SK-N-SH (cell line): ENCODE measurements around the gene ANKEF1. TPM values are rescaled to one million over a fixed set of nuclear protein-coding genes. Genes with fewer than 3 reads are reported as not detected.

Experiments
- CTCF ChIA-PET: fragments of 300-600, 350-600 bp; formaldehyde crosslinking; extraction: SDS; loops from one replicate; lab custom pipeline; 2021; lab: Yijun Ruan, JAX
- POLR2A ChIA-PET: fragments of 350-600 bp; sonication (Branson Sonifier 250); formaldehyde crosslinking; extraction: SDS; loops from one replicate; lab custom pipeline; 2020; ENCODE audit warnings: antibody characterized with exemption, inconsistent platforms; lab: Yijun Ruan, JAX
- DNase-seq: peaks from one replicate; pipeline ENCODE4 v3.0.0; 2012
- H2AFZ ChIP-seq: fragments of 200-600 bp; sonication (generic); 2 replicates; pipeline ENCODE4 v1.8.1; 2016; ENCODE audit warnings: antibody characterized with exemption, mild to moderate bottlenecking, low read depth
- H3F3A ChIP-seq: fragments of 200-600 bp; sonication (generic); replicated peaks from 2 replicates; pipeline ENCODE3; 2016; ENCODE audit warnings: antibody characterized with exemption, mild to moderate bottlenecking; ENCODE audit not compliant: insufficient read depth
- H3K27ac ChIP-seq, 2 experiments: fragments of 200-500 bp in 1 of 2; fragments of 200-600 bp in 1 of 2; sonication (Bioruptor generic) in 1 of 2; sonication (generic), shearing (Covaris generic) in 1 of 2; 2 replicates each; pipeline versions ENCODE4 v1.5.1 to v1.6.1; 2014 to 2016; ENCODE audit warnings: low read depth in 2 of 2, inconsistent platforms in 1 of 2, low read length in 1 of 2, mild to moderate bottlenecking in 1 of 2, mixed read lengths in 1 of 2
- H3K27me3 ChIP-seq: fragments of 200-600 bp; sonication (generic), shearing (Covaris generic); 2 replicates; pipeline ENCODE4 v1.6.1; 2016; ENCODE audit warnings: mixed run types; ENCODE audit not compliant: insufficient read depth
- H3K36me3 ChIP-seq, 2 experiments: fragments of 200-500 bp in 1 of 2; fragments of 200-600 bp in 1 of 2; sonication (Bioruptor generic) in 1 of 2; sonication (generic) in 1 of 2; replicated peaks in 1 of 2; 2 replicates each; pipeline versions ENCODE3 to v1.5.1; 2014 to 2016; ENCODE audit warnings: low read length in 1 of 2, mild to moderate bottlenecking in 1 of 2; ENCODE audit not compliant: insufficient read depth in 2 of 2, control insufficient read depth in 1 of 2
- H3K4me1 ChIP-seq, 2 experiments: fragments of 200-500 bp in 1 of 2; fragments of 200-600 bp in 1 of 2; sonication (Bioruptor generic) in 1 of 2; sonication (generic), shearing (Covaris generic) in 1 of 2; 2 replicates each; pipeline versions ENCODE4 v1.5.1 to v1.6.1; 2014 to 2016; ENCODE audit warnings: low read depth in 1 of 2, low read length in 1 of 2, mixed run types in 1 of 2; ENCODE audit not compliant: insufficient read depth in 2 of 2, control insufficient read depth in 1 of 2
- H3K4me2 ChIP-seq: fragments of 200-600 bp; sonication (generic), shearing (Covaris generic); 2 replicates; pipeline ENCODE4 v1.6.1; 2017; ENCODE audit warnings: mixed run types
- H3K4me3 ChIP-seq, 2 experiments: fragments of 200-500 bp in 1 of 2; fragments of 200-600 bp in 1 of 2; sonication (Bioruptor generic) in 1 of 2; sonication (generic), shearing (Covaris generic) in 1 of 2; 2 replicates each; pipeline versions ENCODE4 v1.5.1 to v1.8.1; 2014 to 2016; ENCODE audit warnings: low read depth in 2 of 2, inconsistent platforms in 1 of 2, low read length in 1 of 2, mild to moderate bottlenecking in 1 of 2, mixed read lengths in 1 of 2, moderate library complexity in 1 of 2
- H3K79me2 ChIP-seq: fragments of 200-600 bp; sonication (generic); 2 replicates; pipeline ENCODE4 v1.8.1; 2017; ENCODE audit warnings: mild to moderate bottlenecking; ENCODE audit not compliant: insufficient read depth
- H3K9ac ChIP-seq: fragments of 200-600 bp; sonication (generic); 2 replicates; pipeline ENCODE4 v1.6.1; 2017; ENCODE audit warnings: mixed run types
- H3K9me2 ChIP-seq: fragments of 200-600 bp; sonication (generic); 2 replicates; pipeline ENCODE4 v1.6.1; 2017; ENCODE audit warnings: mixed run types
- H3K9me3 ChIP-seq: fragments of 200-600 bp; sonication (generic); 2 replicates; pipeline ENCODE4 v1.6.1; 2017; ENCODE audit warnings: mixed run types, mild to moderate bottlenecking, moderate library complexity
- H4K20me1 ChIP-seq: fragments of 200-600 bp; sonication (generic); 2 replicates; pipeline ENCODE4 v1.6.1; 2017; ENCODE audit warnings: mild to moderate bottlenecking, mixed run types; ENCODE audit not compliant: insufficient read depth
- CHD2 ChIP-seq: fragments of 150-350 bp; IDR thresholded peaks from 2 replicates; pipeline ENCODE4 v1.6.1; 2018; ENCODE audit warnings: low read length; ENCODE audit not compliant: partially characterized antibody
- ELF1 ChIP-seq: IDR thresholded peaks from 2 replicates; pipeline ENCODE4 v1.4.0; 2012
- FOSL2 ChIP-seq: IDR thresholded peaks from 2 replicates; pipeline ENCODE4 v1.4.0; 2012; ENCODE audit warnings: low read depth, mild to moderate bottlenecking, moderate library complexity, borderline replicate concordance
- FOXJ3 ChIP-seq: sonication (generic); formaldehyde crosslinking; IDR thresholded peaks from 2 replicates; pipeline ENCODE4 v1.5.1; 2020; ENCODE audit warnings: mild to moderate bottlenecking, missing genetic modification reagents
- GABPA ChIP-seq: IDR thresholded peaks from 2 replicates; pipeline ENCODE4 v1.4.0; 2012; ENCODE audit warnings: low read depth, mild to moderate bottlenecking
- GATA2 ChIP-seq: sonication (generic); formaldehyde crosslinking; IDR thresholded peaks from 2 replicates; pipeline ENCODE4 v1.5.0; 2020; ENCODE audit warnings: mild to moderate bottlenecking, missing genetic modification reagents
- JUND ChIP-seq: IDR thresholded peaks from 2 replicates; pipeline ENCODE4 v1.4.0; 2012
- MXI1 ChIP-seq: IDR thresholded peaks from 2 replicates; pipeline ENCODE4 v1.6.1; 2012; ENCODE audit warnings: mild to moderate bottlenecking, low read depth, low read length, improper control_type of control experiment
- NFIC ChIP-seq: IDR thresholded peaks from 2 replicates; pipeline ENCODE4 v1.4.0; 2012; ENCODE audit warnings: borderline replicate concordance
- NRF1 ChIP-seq: IDR thresholded peaks from 2 replicates; pipeline ENCODE4 v1.6.1; 2012; ENCODE audit warnings: low read depth, mild to moderate bottlenecking, low read length
- POLR2AphosphoS5 ChIP-seq: IDR thresholded peaks from 2 replicates; pipeline ENCODE4 v1.6.1; 2012; ENCODE audit warnings: low read depth, low read length
- RAD21 ChIP-seq: IDR thresholded peaks from 2 replicates; pipeline ENCODE4 v1.6.1; 2012; ENCODE audit warnings: mild to moderate bottlenecking, low read length
- RCOR1 ChIP-seq: fragments of 150-350 bp; IDR thresholded peaks from 2 replicates; pipeline ENCODE4 v1.6.1; 2017; ENCODE audit warnings: antibody characterized with exemption, low read length
- RFX5 ChIP-seq: IDR thresholded peaks from 2 replicates; pipeline ENCODE4 v1.6.1; 2012; ENCODE audit warnings: mild to moderate bottlenecking, improper control_type of control experiment, low read length
- RXRA ChIP-seq: IDR thresholded peaks from 2 replicates; pipeline ENCODE4 v1.4.0; 2012; ENCODE audit warnings: low read depth, mild to moderate bottlenecking, borderline replicate concordance
- SIN3A ChIP-seq: IDR thresholded peaks from 2 replicates; pipeline ENCODE4 v1.6.1; 2012; ENCODE audit warnings: low read depth, mild to moderate bottlenecking, low read length, moderate library complexity, borderline replicate concordance
- SMC3 ChIP-seq: IDR thresholded peaks from 2 replicates; pipeline ENCODE4 v1.6.1; 2012; ENCODE audit warnings: low read depth, low read length, improper control_type of control experiment
- TAF1 ChIP-seq: IDR thresholded peaks from 2 replicates; pipeline ENCODE4 v1.6.1; 2012; ENCODE audit warnings: low read depth, mild to moderate bottlenecking, low read length, moderate library complexity, borderline replicate concordance
- TCF12 ChIP-seq: IDR thresholded peaks from 2 replicates; pipeline ENCODE4 v1.4.0; 2012
- WGBS: methylation state at CpG from one replicate; pipeline ENCODE4 v1.1.6; 2017; ENCODE audit warnings: low lambda C conversion rate; 5-methylcytosine and 5-hydroxymethylcytosine counted together
- polyA plus RNA-seq, 3 experiments: library from polyadenylated mRNA; depleted of rRNA; stranded (reverse); fragments of >200 nt; gene quantifications; 2 replicates each; pipeline ENCODE4 v1.2.3, GENCODE V29; 2012
- TF ChIP-seq, protein P1 (sequence below): fragments of 150-350 bp; IDR thresholded peaks from 2 replicates; pipeline ENCODE4 v1.6.1; 2017; ENCODE audit warnings: antibody characterized with exemption, low read length, low read depth, borderline replicate concordance
- TF ChIP-seq, protein P2 (sequence below): IDR thresholded peaks from 2 replicates; pipeline ENCODE4 v1.4.0; 2012; ENCODE audit warnings: low read depth, borderline replicate concordance
- TF ChIP-seq, protein P3 (sequence below): IDR thresholded peaks from 2 replicates; pipeline ENCODE4; 2012
- TF ChIP-seq, protein P4 (sequence below): IDR thresholded peaks from 2 replicates; pipeline ENCODE4 v1.4.0; 2012; ENCODE audit warnings: low read depth

The ANKEF1 gene
- polyA plus RNA-seq, 1 of the 3 experiments (the other 2 are of a cell fraction): 2.3 TPM

DNA sequence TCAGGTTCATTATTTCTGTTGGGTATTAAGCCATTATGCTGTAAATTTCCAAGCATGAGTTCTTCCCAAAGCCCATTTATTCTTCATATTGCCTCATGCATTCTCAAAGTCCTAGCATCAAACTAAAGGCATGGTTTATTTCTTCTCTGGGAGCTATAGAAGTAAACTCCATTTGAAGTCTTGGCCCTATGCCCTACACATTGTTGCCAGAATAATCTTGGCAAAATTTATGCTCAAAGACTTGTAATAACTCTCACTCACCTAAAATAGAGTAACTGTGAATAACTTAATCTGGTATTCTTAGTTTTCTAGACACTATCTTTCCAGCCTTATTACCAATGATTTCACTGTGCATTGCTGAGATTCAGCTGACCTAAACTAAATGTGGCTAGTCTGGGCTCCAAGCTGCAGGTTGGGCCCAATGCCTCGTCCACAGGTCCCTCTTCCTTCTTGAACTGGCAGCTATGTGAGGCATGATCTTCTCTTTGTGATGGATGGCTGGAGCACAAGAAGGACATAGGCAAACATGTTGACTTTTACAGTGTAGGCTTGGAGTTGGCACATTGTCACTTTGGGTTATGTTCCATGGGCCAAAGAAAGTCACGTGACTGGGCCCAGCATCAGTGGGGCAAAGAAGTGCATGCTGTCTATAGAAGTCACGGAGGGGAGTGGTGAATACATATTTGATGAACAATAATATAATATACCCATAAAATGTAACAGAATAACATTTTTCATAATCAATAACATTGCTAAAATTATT, 39.1 kb upstream of the ANKEF1 start:
- no peak overlapping the region for H3K9ac ChIP-seq
- no peak overlapping the region for H3K4me2 ChIP-seq
- H3K4me3 ChIP-seq: no peak overlapping the region
- no peaks in the 10 kb centered on the region for H3K9me3 ChIP-seq
- DNase-seq: no peak
- TF ChIP-seq GABPA (no peak), POLR2AphosphoS5 (no peak), TAF1 (no peak), FOSL2 (no peak), SIN3A (no peak), FOXJ3 (CRISPR knock-in tag) (no peak), NFIC (no peak), TCF12 (no peak), RFX5 (no peak), CHD2 (no peak), RCOR1 (no peak), MXI1 (no peak), SMC3 (no peak)
- TF ChIP-seq, protein P1, sequence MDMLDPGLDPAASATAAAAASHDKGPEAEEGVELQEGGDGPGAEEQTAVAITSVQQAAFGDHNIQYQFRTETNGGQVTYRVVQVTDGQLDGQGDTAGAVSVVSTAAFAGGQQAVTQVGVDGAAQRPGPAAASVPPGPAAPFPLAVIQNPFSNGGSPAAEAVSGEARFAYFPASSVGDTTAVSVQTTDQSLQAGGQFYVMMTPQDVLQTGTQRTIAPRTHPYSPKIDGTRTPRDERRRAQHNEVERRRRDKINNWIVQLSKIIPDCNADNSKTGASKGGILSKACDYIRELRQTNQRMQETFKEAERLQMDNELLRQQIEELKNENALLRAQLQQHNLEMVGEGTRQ: no peak
- TF ChIP-seq, protein P2, sequence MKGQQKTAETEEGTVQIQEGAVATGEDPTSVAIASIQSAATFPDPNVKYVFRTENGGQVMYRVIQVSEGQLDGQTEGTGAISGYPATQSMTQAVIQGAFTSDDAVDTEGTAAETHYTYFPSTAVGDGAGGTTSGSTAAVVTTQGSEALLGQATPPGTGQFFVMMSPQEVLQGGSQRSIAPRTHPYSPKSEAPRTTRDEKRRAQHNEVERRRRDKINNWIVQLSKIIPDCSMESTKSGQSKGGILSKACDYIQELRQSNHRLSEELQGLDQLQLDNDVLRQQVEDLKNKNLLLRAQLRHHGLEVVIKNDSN: no peak
- TF ChIP-seq, protein P3, sequence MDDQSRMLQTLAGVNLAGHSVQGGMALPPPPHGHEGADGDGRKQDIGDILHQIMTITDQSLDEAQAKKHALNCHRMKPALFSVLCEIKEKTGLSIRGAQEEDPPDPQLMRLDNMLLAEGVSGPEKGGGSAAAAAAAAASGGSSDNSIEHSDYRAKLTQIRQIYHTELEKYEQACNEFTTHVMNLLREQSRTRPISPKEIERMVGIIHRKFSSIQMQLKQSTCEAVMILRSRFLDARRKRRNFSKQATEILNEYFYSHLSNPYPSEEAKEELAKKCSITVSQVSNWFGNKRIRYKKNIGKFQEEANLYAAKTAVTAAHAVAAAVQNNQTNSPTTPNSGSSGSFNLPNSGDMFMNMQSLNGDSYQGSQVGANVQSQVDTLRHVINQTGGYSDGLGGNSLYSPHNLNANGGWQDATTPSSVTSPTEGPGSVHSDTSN: no peak
- TF ChIP-seq, all 33 proteins: peak for 0
- no peaks in the 10 kb centered on the region for H3F3A ChIP-seq
- CTCF ChIA-PET: no interaction called here
- no peaks in the 10 kb centered on the region for H4K20me1 ChIP-seq
- POLR2A ChIA-PET: no interaction called here
- no peaks in the 10 kb centered on the region for H3K9me2 ChIP-seq
- H3K27ac ChIP-seq: no peak overlapping the region
- no peaks in the 10 kb centered on the region for H3K79me2 ChIP-seq
- H3K36me3 ChIP-seq: no peaks in the 10 kb centered on the region
- 51% methylated on average over 3 of the region's 3 CpGs for WGBS
- no peaks in the 10 kb centered on the region; a peak in 1 of 4 replicates for H3K4me1 ChIP-seq
- H3K27me3 ChIP-seq: no peaks in the 10 kb centered on the region
- no peak overlapping the region for H2AFZ ChIP-seq

DNA sequence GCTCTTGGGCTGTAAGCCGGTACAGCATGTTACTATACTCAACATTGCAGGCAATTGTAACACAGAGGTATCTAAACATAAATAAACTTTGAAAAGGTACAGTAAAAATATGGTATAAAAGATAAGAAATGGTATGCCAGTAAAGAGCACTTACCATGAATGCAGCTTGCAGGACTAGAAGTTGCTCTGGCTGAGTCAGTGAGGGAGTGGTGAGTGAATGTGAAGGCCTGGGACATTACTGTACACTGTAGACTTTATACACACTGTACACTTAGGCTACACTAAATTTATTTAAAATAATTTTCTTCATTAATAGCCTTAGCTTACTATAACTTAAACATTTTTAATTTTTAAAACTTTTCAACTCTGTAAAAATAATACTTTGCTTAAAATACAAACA, 37.8 kb upstream of the ANKEF1 start:
- H4K20me1 ChIP-seq: no peaks in the 10 kb centered on the region
- H3K27ac ChIP-seq: no peak overlapping the region
- H3K9me2 ChIP-seq: no peaks in the 10 kb centered on the region
- no peaks in the 10 kb centered on the region for H3K79me2 ChIP-seq
- H3K4me3 ChIP-seq: no peak overlapping the region
- WGBS: 94% methylated on average over 1 of the region's 1 CpG
- H3F3A ChIP-seq: no peaks in the 10 kb centered on the region
- H3K9me3 ChIP-seq: no peaks in the 10 kb centered on the region
- POLR2A ChIA-PET: no interaction called here
- no peaks in the 10 kb centered on the region; a peak in 1 of 4 replicates for H3K4me1 ChIP-seq
- H2AFZ ChIP-seq: no peak overlapping the region
- CTCF ChIA-PET: interaction anchor here (0.7 to 2.7 kb wide), 3 partner anchors 18 to 361 kb away, joined by 3 to 14 read pairs (median 5); no protein-coding TSS in a partner anchor
- H3K27me3 ChIP-seq: no peaks in the 10 kb centered on the region
- H3K36me3 ChIP-seq: no peaks in the 10 kb centered on the region
- H3K4me2 ChIP-seq: no peak overlapping the region
- DNase-seq: no peak
- H3K9ac ChIP-seq: no peak overlapping the region
- TF ChIP-seq, protein P2: no peak
- no peak for TF ChIP-seq RFX5
- no peak for TF ChIP-seq RAD21
- TF ChIP-seq FOSL2: no peak
- no peak for TF ChIP-seq RCOR1
- no peak for TF ChIP-seq NFIC
- no peak for TF ChIP-seq JUND
- TF ChIP-seq, protein P4, sequence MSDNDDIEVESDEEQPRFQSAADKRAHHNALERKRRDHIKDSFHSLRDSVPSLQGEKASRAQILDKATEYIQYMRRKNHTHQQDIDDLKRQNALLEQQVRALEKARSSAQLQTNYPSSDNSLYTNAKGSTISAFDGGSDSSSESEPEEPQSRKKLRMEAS: no peak
- no peak for TF ChIP-seq RXRA
- no peak for TF ChIP-seq GATA2 (CRISPR knock-in tag)
- TF ChIP-seq, protein P1: no peak
- TF ChIP-seq SMC3: no peak
- TF ChIP-seq ELF1: no peak
- TF ChIP-seq NRF1: no peak
- no peak for TF ChIP-seq CHD2
